NAMALWA (cell line): ENCODE measurements around the gene MEF2C.
"Not testable (repeated sequence)": the region's sequence is repeated elsewhere in the genome, so short reads cannot be mapped to it uniquely, and the experiment has no call there.

Experiments
- DNase-seq: peaks from one replicate; pipeline ENCODE4 v3.0.0-alpha.2; 2015; ENCODE audit warnings: low spot score

The MEF2C gene

GRCh38 chr5:88803309-88803708 lies 79.7 kb downstream of the MEF2C start:
- no peak for DNase-seq

GRCh38 chr5:88799938-88800535 lies 82.9 kb downstream of the MEF2C start:
- no peak for DNase-seq

- DNase-seq: not testable (repeated sequence)
Observed at GRCh38 chr5:88798933-88799332, 84.1 kb downstream of the MEF2C start.

GRCh38 chr5:88793797-88794196 lies 89.2 kb downstream of the MEF2C start:
- not testable (repeated sequence) for DNase-seq

GRCh38 chr5:88792144-88792840 lies 90.7 kb downstream of the MEF2C start:
- DNase-seq: no peak

GRCh38 chr5:88787856-88788255 lies 95.1 kb downstream of the MEF2C start:
- DNase-seq: no peak

GRCh38 chr5:88786789-88787188 lies 96.2 kb downstream of the MEF2C start:
- no peak for DNase-seq

GRCh38 chr5:88785746-88786565 lies 97.0 kb downstream of the MEF2C start:
- DNase-seq: no peak

GRCh38 chr5:88782571-88782970 lies 100.4 kb downstream of the MEF2C start:
- DNase-seq: no peak

- DNase-seq: no peak
Observed at GRCh38 chr5:88780736-88781135, 102.2 kb downstream of the MEF2C start.

GRCh38 chr5:88778736-88779135 lies 104.2 kb downstream of the MEF2C start:
- no peak for DNase-seq

- DNase-seq: no peak
Observed at GRCh38 chr5:88776692-88777091, 106.3 kb downstream of the MEF2C start.

- no peak for DNase-seq
Observed at GRCh38 chr5:88772831-88773230, 110.2 kb downstream of the MEF2C start.

- DNase-seq: no peak
Observed at GRCh38 chr5:88772047-88772446, 110.9 kb downstream of the MEF2C start.

GRCh38 chr5:88770276-88771257 lies 112.4 kb downstream of the MEF2C start:
- no peak for DNase-seq

GRCh38 chr5:88769165-88769564 lies 113.8 kb downstream of the MEF2C start:
- DNase-seq: no peak

- no peak for DNase-seq
Observed at GRCh38 chr5:88768411-88768810, 114.6 kb downstream of the MEF2C start.

- DNase-seq: no peak
Observed at GRCh38 chr5:88765798-88766197, 117.2 kb downstream of the MEF2C start.

- DNase-seq: no peak
Observed at GRCh38 chr5:88765171-88765570, 117.8 kb downstream of the MEF2C start.

- DNase-seq: no peak
Observed at GRCh38 chr5:88761939-88762338, 121.0 kb downstream of the MEF2C start.

- DNase-seq: no peak
Observed at GRCh38 chr5:88761269-88761850, 121.6 kb downstream of the MEF2C start.
